ENCODE measurements around the gene SYNDIG1. TPM values are rescaled to one million over a fixed set of nuclear protein-coding genes. Genes with fewer than 3 reads are reported as not detected.

Gene SYNDIG1
- total RNA-seq, 4 donors from 2014 or later, result 0.45 TPM; not detected in 3

DNA sequence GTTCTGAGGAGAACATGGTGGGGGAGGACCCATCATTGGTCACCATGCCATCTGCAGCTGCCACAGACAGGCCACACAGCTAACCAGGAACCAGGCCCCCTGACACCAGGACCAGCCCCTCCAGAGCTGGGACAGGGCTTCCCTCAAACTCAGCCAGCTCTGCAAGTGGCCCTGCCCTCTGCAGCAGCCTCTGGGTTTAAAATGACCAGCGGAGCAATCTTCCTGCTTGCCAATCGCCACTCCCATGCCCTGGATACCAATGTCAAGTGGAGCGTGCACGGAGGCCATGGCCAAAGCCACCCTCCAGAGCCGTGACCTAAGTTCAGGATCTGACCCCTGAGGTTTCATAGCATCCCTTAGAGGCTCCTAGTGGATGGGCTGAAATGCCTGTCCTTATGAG lies 199.4 kb downstream of the SYNDIG1 start:
- intact Hi-C loops (cut with DNase I; ENCODE audit: low total_unique reads), result no loop called here
- no peak overlapping the region for H3K4me3 ChIP-seq (ENCODE audit: low read depth, poor library complexity, severe bottlenecking)
- TF ChIP-seq POLR2A (IDR thresholded peaks at IDR 0.05) (no peak), CTCF (IDR thresholded peaks at IDR 0.05) (no peak)
- 72 to 90% methylated on average over 5 of the region's 5 CpGs for WGBS, 2 donors
- no peak for DNase-seq (ENCODE audit: low spot score in 2 of 2)

- DNase-seq (ENCODE audit: low spot score in 2 of 2), result no peak
- no peak for TF ChIP-seq POLR2A (IDR thresholded peaks at IDR 0.05)
- TF ChIP-seq CTCF (IDR thresholded peaks at IDR 0.05), result no peak
- WGBS, 2 donors, result 62 to 66% methylated on average over 7 of the region's 7 CpGs
- intact Hi-C loops (cut with DNase I; ENCODE audit: low total_unique reads), result no loop called here
- H3K4me3 ChIP-seq (ENCODE audit: low read depth, poor library complexity, severe bottlenecking), result no peak overlapping the region
Measured at GRCh38 chr20:24669701-24670100, 200.3 kb downstream of the SYNDIG1 start.

DNA sequence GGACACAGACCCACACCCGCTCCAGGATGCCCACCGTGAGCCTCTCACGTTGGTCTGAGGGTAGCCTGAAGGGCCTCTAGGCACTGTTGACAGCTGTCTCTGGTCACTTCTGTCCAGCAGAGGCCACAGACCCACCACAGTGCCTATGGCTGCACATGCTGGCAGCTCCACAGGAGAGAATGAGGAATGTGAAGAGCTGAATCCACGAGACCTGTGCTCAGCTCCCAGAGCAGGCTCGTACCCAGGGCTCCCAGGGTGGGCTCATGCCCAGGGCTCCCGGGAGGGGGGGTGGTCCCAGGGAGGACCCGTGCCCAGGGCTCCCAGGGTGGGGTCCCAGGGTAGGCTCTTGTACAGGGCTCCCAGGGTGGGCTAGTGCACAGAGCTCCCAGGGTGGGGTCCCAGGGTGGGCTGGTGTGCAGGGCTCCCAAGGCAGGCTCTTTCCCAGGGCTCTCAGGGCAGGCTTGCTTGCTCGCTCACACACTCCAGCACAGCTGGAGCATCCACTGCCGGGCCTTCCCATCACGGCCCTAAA lies 201.0 kb downstream of the SYNDIG1 start:
- no peak overlapping the region for H3K4me3 ChIP-seq (ENCODE audit: low read depth, poor library complexity, severe bottlenecking)
- TF ChIP-seq CTCF (IDR thresholded peaks at IDR 0.05) (no peak), POLR2A (IDR thresholded peaks at IDR 0.05) (no peak)
- no peak for DNase-seq (ENCODE audit: low spot score in 2 of 2)
- 79 to 91% methylated on average over 9 to 10 of the region's 10 CpGs for WGBS, 2 donors
- intact Hi-C loops (cut with DNase I; ENCODE audit: low total_unique reads), result no loop called here

GRCh38 chr20:24670981-24671380 lies 201.6 kb downstream of the SYNDIG1 start:
- TF ChIP-seq POLR2A (IDR thresholded peaks at IDR 0.05) (no peak), CTCF (IDR thresholded peaks at IDR 0.05) (no peak)
- H3K4me3 ChIP-seq (ENCODE audit: low read depth, poor library complexity, severe bottlenecking), result no peak overlapping the region
- whole genome bisulfite sequencing, 2 donors, result 93 to 100% methylated on average over 3 to 5 of the region's 5 CpGs
- intact Hi-C loops (cut with DNase I; ENCODE audit: low total_unique reads), result no loop called here
- no peak for DNase-seq (ENCODE audit: low spot score in 2 of 2)

DNA sequence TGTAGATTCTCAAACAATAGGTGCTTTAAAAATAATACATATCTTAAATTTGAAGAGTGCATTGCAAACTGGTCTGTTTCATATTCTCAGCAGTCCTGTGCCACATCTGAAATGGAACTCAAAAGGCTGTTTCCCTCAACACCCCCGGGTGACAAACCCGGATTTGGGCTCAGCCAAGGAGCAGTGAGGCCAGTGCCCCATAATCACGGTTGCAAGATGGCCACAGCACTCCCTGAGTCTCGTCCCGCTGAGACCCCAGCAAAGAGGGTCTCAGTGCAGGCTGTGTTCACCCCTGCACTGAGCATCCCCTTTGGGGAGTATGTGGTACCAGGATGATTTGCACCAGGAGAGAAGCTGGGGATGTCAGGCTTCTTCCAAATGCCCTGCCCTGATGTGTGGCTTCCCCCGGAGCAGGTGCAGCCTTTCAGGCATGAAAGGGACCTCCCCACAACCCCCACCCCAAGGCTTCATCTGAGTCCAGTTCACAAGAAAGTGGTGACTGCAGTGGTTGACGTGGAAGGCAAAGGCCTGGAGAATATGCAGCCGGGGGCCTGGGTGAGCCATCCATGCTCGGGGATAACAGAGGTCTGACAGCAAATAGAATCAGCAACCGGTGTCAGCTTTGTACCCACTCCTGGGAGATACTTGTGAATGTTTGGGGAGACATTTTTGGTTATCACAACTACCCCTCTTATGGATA lies 202.9 kb downstream of the SYNDIG1 start:
- no peak overlapping the region for H3K4me3 ChIP-seq (ENCODE audit: low read depth, poor library complexity, severe bottlenecking)
- TF ChIP-seq POLR2A (IDR thresholded peaks at IDR 0.05) (no peak), CTCF (IDR thresholded peaks at IDR 0.05) (no peak)
- intact Hi-C loops (cut with DNase I; ENCODE audit: low total_unique reads), result no loop called here
- DNase-seq (ENCODE audit: low spot score in 2 of 2), result no peak
- 79 to 82% methylated on average over 10 of the region's 10 CpGs for WGBS, 2 donors

Data from lower leg skin (tissue), 4 donors.